Measurements from ENCODE around the gene PRR5. TPM values are rescaled to one million over a fixed set of nuclear protein-coding genes. Genes with fewer than 3 reads are reported as not detected.

The PRR5 gene
- total and polyA plus RNA-seq, 7 donors = 0.48 to 2.9 (median 1.6) TPM

GRCh38 chr22:44776605-44777363 is 74.8 kb downstream of the PRR5 start:
- intact Hi-C loops (cut with DNase I) = no loop called here
- TF ChIP-seq CTCF (IDR thresholded peaks at IDR 0.05) = no peak
- no peak overlapping the region for H3K27ac ChIP-seq
- DNase-seq (no peak), ATAC-seq (no peak)
- H3K27me3 ChIP-seq (ENCODE audit: insufficient read depth in 3 of 3, low read length in 2 of 3) = peaks cover 0 to 6% (median 0%) of the 10 kb centered on the region in 3 donors
- H3K4me3 ChIP-seq = no peak overlapping the region
- no peaks in the 10 kb centered on the region for H3K36me3 ChIP-seq (ENCODE audit: insufficient read depth in 1 of 2, low read depth in 1 of 2)
- no peaks in the 10 kb centered on the region for H3K4me1 ChIP-seq
- WGBS, 3 donors = 57 to 70% (median 59%) methylated on average over 16 of the region's 16 CpGs
- H3K9me3 ChIP-seq = peaks cover 4% of the 10 kb centered on the region

- ATAC-seq = no peak
- Histone ChIP-seq H3K9me3 (peaks cover 4% of the 10 kb centered on the region), H3K4me3 (no peak overlapping the region), H3K27me3 (ENCODE audit: insufficient read depth in 3 of 3, low read length in 2 of 3) (peaks cover 0 to 4% (median 0%) of the 10 kb centered on the region in 3 donors), H3K36me3 (ENCODE audit: insufficient read depth in 1 of 2, low read depth in 1 of 2) (no peaks in the 10 kb centered on the region), H3K4me1 (no peaks in the 10 kb centered on the region), H3K27ac (no peak overlapping the region)
- DNase-seq = no peak
- intact Hi-C loops (cut with DNase I) = no loop called here
- WGBS, 3 donors = 37 to 47% (median 44%) methylated on average over 2 of the region's 2 CpGs
- no peak for TF ChIP-seq CTCF (IDR thresholded peaks at IDR 0.05)
Measured at GRCh38 chr22:44777364-44777755, 75.4 kb downstream of the PRR5 start.

- H3K27ac ChIP-seq = no peak overlapping the region
- H3K27me3 ChIP-seq (ENCODE audit: insufficient read depth in 3 of 3, low read length in 2 of 3) = peaks cover 0 to 13% (median 0%) of the 10 kb centered on the region in 3 donors
- no peak overlapping the region for H3K4me3 ChIP-seq
- no peaks in the 10 kb centered on the region for H3K4me1 ChIP-seq
- TF ChIP-seq CTCF (IDR thresholded peaks at IDR 0.05) = no peak
- H3K9me3 ChIP-seq = no peaks in the 10 kb centered on the region
- DNase-seq (no peak), ATAC-seq (no peak)
- no peaks in the 10 kb centered on the region for H3K36me3 ChIP-seq (ENCODE audit: insufficient read depth in 1 of 2, low read depth in 1 of 2)
- 71 to 77% (median 71%) methylated on average over 17 of the region's 17 CpGs for WGBS, 3 donors
- intact Hi-C loops (cut with DNase I) = no loop called here
Measured at GRCh38 chr22:44780876-44781449, 79.0 kb downstream of the PRR5 start.

GRCh38 chr22:44782363-44782963 is 80.5 kb downstream of the PRR5 start:
- Histone ChIP-seq H3K4me3 (no peak overlapping the region), H3K27ac (no peak overlapping the region), H3K36me3 (ENCODE audit: insufficient read depth in 1 of 2, low read depth in 1 of 2) (no peaks in the 10 kb centered on the region), H3K9me3 (no peaks in the 10 kb centered on the region), H3K27me3 (ENCODE audit: insufficient read depth in 3 of 3, low read length in 2 of 3) (peaks cover 0 to 8% (median 0%) of the 10 kb centered on the region in 3 donors), H3K4me1 (no peaks in the 10 kb centered on the region)
- ATAC-seq (no peak), DNase-seq (no peak)
- WGBS, 3 donors = 40 to 49% (median 43%) methylated on average over 17 of the region's 17 CpGs
- intact Hi-C loops (cut with DNase I) = no loop called here
- TF ChIP-seq CTCF (IDR thresholded peaks at IDR 0.05) = no peak

Measured in psoas muscle (tissue), 8 donors.